HUES48 (cell line): ENCODE measurements around the gene CEP170.

Experiments
- H3K27ac ChIP-seq: one replicate; pipeline ENCODE4 v1.7.0; 2013; ENCODE audit warnings: low read depth, low read length, inconsistent platforms
- H3K27me3 ChIP-seq: 2 replicates; pipeline ENCODE4 v1.6.1; 2013; ENCODE audit warnings: mild to moderate bottlenecking, low read length; ENCODE audit not compliant: control insufficient read depth, insufficient read depth
- H3K36me3 ChIP-seq: 2 replicates; pipeline ENCODE4 v1.6.1; 2013; ENCODE audit warnings: low read length; ENCODE audit not compliant: control insufficient read depth, insufficient read depth
- H3K4me1 ChIP-seq: 2 replicates; pipeline ENCODE4 v1.6.1; 2013; ENCODE audit warnings: mild to moderate bottlenecking, low read length; ENCODE audit not compliant: control insufficient read depth, insufficient read depth
- H3K4me3 ChIP-seq: 2 replicates; pipeline ENCODE4 v1.5.1; 2013; ENCODE audit warnings: mild to moderate bottlenecking, low read depth, low read length
- H3K9ac ChIP-seq: 2 replicates; pipeline ENCODE4 v1.6.1; 2013; ENCODE audit warnings: mild to moderate bottlenecking, low read depth, low read length, moderate library complexity
- H3K9me3 ChIP-seq: 2 replicates; pipeline ENCODE4 v1.6.1; 2013; ENCODE audit warnings: low read length; ENCODE audit not compliant: control insufficient read depth, insufficient read depth

The CEP170 gene

DNA sequence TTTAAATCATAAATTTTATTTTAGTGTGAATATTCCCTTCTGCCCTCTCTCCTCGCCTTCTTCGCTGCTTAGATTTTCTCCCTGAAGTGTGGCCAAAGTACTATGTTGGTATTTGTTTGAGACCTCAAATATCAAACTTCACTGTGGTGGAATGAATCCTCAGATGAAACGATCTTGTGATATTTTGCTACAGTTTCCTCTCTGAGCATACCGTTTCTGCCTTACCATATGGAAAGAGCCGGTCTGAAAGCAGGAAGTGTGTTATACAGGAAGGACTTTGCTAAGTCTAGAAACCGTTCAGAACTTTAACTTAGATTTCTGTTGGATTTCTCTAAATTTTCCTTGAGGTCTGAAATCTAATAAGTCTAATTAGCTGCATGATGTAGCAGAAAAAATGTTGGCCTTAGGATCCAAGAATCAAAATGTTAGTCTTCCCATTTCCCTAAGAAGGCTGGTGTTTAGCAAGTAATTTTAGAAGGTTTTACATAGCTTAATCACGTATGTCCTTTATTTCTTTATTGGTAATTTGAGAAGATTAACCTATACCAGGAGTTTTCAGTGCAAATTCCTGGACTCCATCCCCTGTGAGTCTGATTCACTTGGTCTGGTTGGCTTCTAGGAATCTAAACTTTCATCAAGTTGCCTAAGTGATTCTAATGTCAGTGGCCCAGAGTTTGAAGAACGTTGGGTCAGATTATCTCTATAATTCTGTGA lies 31.5 kb upstream of the CEP170 start:
- Histone ChIP-seq H3K27ac (no peak overlapping the region), H3K4me1 (peaks cover 6% of the 10 kb centered on the region), H3K4me3 (no peak overlapping the region), H3K36me3 (0 out of 2 replicates have a peak, but pooled peaks cover 2% of the 10 kb centered on the region), H3K27me3 (no peaks in the 10 kb centered on the region), H3K9me3 (no peaks in the 10 kb centered on the region), H3K9ac (no peak overlapping the region)

DNA sequence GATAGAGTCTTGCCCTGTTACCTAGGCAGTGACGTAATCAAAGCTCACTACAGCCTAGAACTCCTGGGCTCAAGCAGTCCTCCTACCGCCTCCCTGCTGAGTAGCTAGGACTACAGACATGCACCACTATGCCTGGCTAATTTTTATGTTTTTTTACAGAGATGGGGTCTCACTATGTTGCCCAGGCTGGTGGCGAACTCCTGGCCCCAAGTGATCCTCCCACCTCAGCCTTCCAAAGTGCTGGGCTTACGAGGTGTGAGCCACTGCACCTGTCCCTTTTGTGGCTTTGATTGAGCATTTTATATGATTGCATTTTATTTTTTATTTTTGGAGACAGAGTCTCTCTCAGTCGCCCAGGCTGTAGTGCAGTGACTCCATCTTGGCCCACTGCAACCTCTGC lies 26.6 kb upstream of the CEP170 start:
- H3K4me1 ChIP-seq = peaks cover 6% of the 10 kb centered on the region
- no peak overlapping the region for H3K27ac ChIP-seq
- no peaks in the 10 kb centered on the region for H3K27me3 ChIP-seq
- no peaks in the 10 kb centered on the region for H3K36me3 ChIP-seq
- no peaks in the 10 kb centered on the region for H3K9me3 ChIP-seq
- no peak overlapping the region for H3K9ac ChIP-seq
- no peak overlapping the region for H3K4me3 ChIP-seq

DNA sequence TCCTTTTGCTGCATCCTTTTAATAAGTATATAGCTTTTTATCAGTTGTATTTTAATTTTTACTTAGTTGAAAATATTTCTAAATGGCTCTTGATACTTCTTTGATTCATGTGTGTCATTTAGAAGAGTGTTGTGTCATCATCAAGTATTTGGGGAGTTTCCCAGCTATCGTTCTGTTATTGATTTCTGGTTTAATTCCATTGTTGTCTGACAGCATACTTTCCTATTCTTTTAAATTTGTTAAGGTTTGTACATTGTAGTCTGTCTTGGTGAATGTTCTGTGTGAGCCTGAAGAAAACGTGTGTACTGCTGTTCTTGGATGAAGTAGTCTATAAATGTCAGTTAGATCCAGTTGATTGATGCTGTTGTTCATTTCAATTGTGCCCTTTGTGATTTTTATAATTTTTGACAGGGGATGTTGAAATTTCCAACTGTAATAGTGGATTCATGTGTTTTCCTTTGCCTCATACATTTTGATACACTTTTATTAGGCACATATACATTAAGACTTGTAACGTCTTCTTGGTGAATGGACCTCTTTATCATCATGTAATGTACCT lies 25.6 kb upstream of the CEP170 start:
- no peaks in the 10 kb centered on the region for H3K36me3 ChIP-seq
- no peak overlapping the region for H3K4me3 ChIP-seq
- no peaks in the 10 kb centered on the region for H3K9me3 ChIP-seq
- H3K9ac ChIP-seq = no peak overlapping the region
- no peaks in the 10 kb centered on the region for H3K27me3 ChIP-seq
- no peak overlapping the region for H3K27ac ChIP-seq
- H3K4me1 ChIP-seq = peaks cover 6% of the 10 kb centered on the region

DNA sequence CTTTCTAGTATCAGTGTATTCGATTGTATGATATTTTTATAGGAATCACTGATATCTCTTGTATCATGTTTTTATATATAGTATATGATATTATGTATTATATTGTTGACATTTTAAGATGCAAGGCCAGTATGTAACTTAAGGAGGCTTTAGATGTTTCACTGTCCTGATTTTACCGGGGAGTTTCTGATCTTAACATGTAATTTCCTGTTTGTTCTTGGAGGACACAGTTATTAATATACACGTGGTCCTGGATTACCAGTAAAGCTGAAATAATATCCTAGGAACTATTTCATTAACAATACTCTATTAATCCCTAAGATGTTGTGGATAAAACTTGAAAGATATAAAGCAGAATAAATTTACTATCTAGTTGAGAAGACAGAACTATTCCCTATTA lies 20.2 kb upstream of the CEP170 start:
- H3K9me3 ChIP-seq = no peaks in the 10 kb centered on the region
- H3K36me3 ChIP-seq = peaks cover 8% of the 10 kb centered on the region; the same call in 1 of the 2 replicates
- no peaks in the 10 kb centered on the region for H3K4me1 ChIP-seq
- no peak overlapping the region for H3K27ac ChIP-seq
- H3K27me3 ChIP-seq = no peaks in the 10 kb centered on the region
- no peak overlapping the region for H3K4me3 ChIP-seq
- H3K9ac ChIP-seq = no peak overlapping the region

DNA sequence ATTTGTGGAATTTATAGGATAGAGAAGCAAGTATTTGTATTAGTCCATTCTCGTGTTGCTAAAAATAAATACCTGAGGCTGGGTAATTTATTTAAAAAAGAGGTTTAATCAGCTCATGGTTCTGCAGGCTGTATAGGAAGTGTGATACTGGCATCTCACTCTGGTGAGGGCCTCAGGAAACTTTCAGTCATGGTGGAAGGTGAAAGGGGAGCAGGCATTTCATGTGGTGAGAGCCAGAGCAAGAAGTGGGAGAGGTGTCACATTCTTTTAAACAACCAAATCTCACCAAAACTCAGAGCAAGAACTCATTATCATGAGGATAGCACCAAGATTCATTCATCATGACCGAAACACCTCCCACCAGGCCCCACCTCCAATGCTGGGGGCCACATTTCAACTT lies 18.9 kb upstream of the CEP170 start:
- H3K9ac ChIP-seq = no peak overlapping the region
- H3K36me3 ChIP-seq = peaks cover 9% of the 10 kb centered on the region; the same call in 1 of the 2 replicates
- no peaks in the 10 kb centered on the region for H3K9me3 ChIP-seq
- peaks cover 10% of the 10 kb centered on the region; the same call in 1 of the 2 replicates for H3K4me1 ChIP-seq
- no peak overlapping the region for H3K27ac ChIP-seq
- no peaks in the 10 kb centered on the region for H3K27me3 ChIP-seq
- H3K4me3 ChIP-seq = no peak overlapping the region

DNA sequence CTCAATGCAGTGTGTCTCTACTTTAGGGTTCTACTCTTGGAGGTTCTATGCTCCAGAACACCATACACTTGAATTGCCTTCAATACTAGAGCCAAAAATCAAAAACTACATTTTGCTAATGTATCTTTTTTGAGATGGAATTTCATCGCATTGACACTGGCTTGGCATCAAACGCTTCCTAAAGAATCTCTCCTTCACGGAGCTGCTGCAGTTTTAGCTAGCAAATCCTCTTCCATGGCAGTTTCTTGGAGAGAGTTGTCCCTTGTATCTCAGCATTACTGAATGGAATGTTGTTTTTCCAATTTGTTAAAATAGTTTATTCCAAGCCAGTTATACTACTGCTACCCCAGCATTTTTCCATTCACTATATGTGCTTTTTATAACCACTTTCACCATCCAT lies 18.4 kb upstream of the CEP170 start:
- peaks cover 9% of the 10 kb centered on the region; the same call in 1 of the 2 replicates for H3K36me3 ChIP-seq
- no peaks in the 10 kb centered on the region for H3K9me3 ChIP-seq
- no peaks in the 10 kb centered on the region for H3K27me3 ChIP-seq
- H3K4me1 ChIP-seq = peaks cover 10% of the 10 kb centered on the region; the same call in 1 of the 2 replicates
- no peak overlapping the region for H3K27ac ChIP-seq
- H3K4me3 ChIP-seq = no peak overlapping the region
- no peak overlapping the region for H3K9ac ChIP-seq

DNA sequence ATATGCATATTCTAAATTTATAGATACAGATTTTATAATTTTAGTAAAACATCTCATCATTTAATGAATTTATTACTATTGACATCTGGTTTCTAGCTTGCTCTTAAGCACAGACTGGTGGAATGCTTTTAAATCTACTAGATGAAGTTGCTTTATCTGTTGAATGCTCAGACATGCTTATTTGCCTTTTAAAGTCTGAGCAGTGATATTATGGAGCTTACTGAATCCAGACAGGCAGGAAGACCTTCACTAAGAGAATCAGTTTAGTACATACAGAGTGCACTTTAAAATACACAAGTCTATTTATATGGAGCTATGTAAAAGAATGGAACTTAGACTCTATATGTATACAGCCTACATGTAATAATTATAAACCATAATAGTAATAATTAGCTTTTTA lies 17.3 kb upstream of the CEP170 start:
- H3K27ac ChIP-seq = no peak overlapping the region
- no peak overlapping the region for H3K4me3 ChIP-seq
- peaks cover 9% of the 10 kb centered on the region; the same call in 1 of the 2 replicates for H3K36me3 ChIP-seq
- H3K4me1 ChIP-seq = peaks cover 10% of the 10 kb centered on the region; the same call in 1 of the 2 replicates
- H3K9ac ChIP-seq = no peak overlapping the region
- no peaks in the 10 kb centered on the region for H3K9me3 ChIP-seq
- H3K27me3 ChIP-seq = no peaks in the 10 kb centered on the region

DNA sequence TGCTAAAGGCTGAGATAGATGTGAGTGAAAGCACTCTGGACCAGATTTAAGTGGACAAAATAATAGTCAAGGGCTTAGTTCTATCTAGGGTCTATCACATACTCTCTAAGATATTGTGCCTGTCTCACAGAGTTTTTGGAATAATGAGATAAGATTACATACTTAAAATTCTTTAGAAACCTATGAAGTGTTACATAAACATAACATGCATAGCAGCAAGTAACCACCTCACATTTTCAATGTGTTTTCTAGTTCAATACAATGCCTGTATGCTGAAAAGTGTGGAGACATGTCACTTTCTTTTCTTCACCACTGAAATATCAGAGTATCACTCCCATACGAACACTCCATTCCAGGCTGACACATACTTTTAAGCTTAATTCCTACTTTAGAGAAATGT lies 16.9 kb upstream of the CEP170 start:
- no peak overlapping the region for H3K27ac ChIP-seq
- H3K36me3 ChIP-seq = peaks cover 9% of the 10 kb centered on the region; the same call in 1 of the 2 replicates
- no peak overlapping the region for H3K9ac ChIP-seq
- H3K9me3 ChIP-seq = no peaks in the 10 kb centered on the region
- no peak overlapping the region for H3K4me3 ChIP-seq
- peaks cover 10% of the 10 kb centered on the region; the same call in 1 of the 2 replicates for H3K4me1 ChIP-seq
- no peaks in the 10 kb centered on the region for H3K27me3 ChIP-seq

DNA sequence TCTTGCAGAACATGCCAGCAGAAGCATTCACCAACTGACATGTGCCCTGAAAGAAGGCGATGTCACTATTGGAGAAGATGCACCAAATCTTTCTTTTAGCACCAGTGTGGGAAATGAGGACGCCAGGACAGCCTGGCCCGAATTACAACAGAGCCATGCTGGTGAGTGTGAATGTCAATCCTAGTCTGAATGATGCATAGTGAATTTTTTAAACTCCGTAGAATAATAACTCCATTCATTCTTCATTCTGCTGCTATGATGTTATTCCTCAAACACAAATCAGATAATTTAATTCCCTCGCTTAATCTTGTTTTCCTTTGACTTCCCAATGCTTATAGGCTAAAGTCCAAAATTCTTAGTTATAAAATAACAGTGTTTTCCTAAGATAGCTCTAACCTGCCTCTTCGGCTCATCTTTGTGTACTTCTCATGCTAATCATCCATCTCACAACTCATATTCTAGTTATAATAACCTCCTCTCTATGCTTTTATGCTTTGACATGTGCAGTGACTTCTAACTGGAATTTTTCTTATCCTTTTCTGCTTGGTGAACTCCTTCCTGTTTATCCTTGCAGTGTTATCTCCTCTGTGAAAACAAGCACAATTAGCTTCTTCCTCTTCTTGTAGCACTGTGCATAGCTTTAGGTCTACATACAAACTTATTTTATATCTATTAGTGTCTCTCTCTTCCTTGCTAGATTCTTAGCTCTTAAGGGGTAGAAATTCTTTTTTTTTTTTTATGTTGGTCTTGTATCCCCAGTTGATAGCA lies 15.2 kb upstream of the CEP170 start:
- Histone ChIP-seq H3K9ac (no peak overlapping the region), H3K27ac (no peak overlapping the region), H3K9me3 (no peaks in the 10 kb centered on the region), H3K4me3 (no peak overlapping the region), H3K27me3 (no peaks in the 10 kb centered on the region), H3K36me3 (peaks cover 8% of the 10 kb centered on the region; the same call in 1 of the 2 replicates), H3K4me1 (peaks cover 10% of the 10 kb centered on the region; the same call in 1 of the 2 replicates)

DNA sequence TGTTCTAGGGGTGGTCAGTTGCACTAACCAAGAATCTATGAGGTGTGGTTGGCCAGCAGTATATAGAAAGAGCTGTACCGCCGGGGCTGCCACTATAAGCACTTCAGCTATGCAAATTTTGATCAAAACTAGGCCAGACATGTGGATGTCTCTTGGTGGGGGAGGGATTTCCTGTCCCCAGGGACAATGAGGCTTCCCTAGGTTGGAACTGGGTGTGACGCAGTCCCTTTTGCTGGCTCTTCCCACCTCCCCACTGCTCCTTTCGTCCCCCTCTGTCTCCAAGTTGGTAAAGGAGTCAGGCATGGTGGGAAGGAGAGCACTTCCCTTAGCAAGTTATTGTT lies 14.3 kb upstream of the CEP170 start:
- Histone ChIP-seq H3K4me1 (peaks cover 10% of the 10 kb centered on the region; the same call in 1 of the 2 replicates), H3K4me3 (no peak overlapping the region), H3K27ac (no peak overlapping the region), H3K27me3 (no peaks in the 10 kb centered on the region), H3K9ac (no peak overlapping the region), H3K36me3 (0 out of 2 replicates have a peak, but pooled peaks cover 2% of the 10 kb centered on the region), H3K9me3 (no peaks in the 10 kb centered on the region)
